Globus pallidus (tissue), 1 donor: Measurements from ENCODE around the gene UBC.
"Not testable (repeated sequence)": the region's sequence is repeated elsewhere in the genome, so short reads cannot be mapped to it uniquely, and the experiment has no call there.

ENCODE experiments used
- DNase-seq: peaks from one replicate; pipeline ENCODE4 v3.0.0-alpha.2; 2015; ENCODE audit warnings: low spot score

Gene UBC

GRCh38 chr12:124915239-124916236, 1.1 kb upstream of the UBC start:
- DNase-seq = peak; percentile 82

DNA sequence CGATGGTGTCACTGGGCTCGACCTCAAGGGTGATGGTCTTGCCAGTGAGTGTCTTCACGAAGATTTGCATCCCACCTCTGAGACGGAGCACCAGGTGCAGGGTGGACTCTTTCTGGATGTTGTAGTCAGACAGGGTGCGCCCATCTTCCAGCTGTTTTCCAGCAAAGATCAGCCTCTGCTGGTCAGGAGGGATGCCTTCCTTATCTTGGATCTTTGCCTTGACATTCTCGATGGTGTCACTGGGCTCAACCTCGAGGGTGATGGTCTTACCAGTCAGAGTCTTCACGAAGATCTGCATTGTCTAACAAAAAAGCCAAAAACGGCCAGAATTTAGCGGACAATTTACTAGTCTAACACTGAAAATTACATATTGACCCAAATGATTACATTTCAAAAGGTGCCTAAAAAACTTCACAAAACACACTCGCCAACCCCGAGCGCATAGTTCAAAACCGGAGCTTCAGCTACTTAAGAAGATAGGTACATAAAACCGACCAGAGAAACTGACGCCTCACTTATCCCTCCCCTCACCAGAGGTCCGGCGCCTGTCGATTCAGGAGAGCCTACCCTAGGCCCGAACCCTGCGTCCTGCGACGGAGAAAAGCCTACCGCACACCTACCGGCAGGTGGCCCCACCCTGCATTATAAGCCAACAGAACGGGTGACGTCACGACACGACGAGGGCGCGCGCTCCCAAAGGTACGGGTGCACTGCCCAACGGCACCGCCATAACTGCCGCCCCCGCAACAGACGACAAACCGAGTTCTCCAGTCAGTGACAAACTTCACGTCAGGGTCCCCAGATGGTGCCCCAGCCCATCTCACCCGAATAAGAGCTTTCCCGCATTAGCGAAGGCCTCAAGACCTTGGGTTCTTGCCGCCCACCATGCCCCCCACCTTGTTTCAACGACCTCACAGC, 717 bp downstream of the UBC start:
- peak; percentile 72 for DNase-seq

DNA sequence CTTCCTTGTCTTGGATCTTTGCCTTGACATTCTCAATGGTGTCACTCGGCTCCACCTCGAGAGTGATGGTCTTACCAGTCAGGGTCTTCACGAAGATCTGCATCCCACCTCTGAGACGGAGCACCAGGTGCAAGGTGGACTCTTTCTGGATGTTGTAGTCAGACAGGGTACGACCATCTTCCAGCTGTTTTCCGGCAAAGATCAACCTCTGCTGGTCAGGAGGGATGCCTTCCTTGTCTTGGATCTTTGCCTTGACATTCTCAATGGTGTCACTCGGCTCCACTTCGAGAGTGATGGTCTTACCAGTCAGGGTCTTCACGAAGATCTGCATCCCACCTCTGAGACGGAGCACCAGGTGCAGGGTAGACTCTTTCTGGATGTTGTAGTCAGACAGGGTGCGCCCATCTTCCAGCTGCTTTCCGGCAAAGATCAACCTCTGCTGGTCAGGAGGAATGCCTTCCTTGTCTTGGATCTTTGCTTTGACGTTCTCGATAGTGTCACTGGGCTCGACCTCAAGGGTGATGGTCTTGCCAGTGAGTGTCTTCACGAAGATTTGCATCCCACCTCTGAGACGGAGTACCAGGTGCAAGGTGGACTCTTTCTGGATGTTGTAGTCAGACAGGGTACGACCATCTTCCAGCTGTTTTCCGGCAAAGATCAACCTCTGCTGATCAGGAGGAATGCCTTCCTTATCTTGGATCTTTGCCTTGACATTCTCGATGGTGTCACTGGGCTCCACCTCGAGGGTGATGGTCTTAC, 1.7 kb downstream of the UBC start:
- not testable (repeated sequence) for DNase-seq

GRCh38 chr12:124911521-124911920, 2.9 kb downstream of the UBC start:
- not testable (repeated sequence) for DNase-seq

DNA sequence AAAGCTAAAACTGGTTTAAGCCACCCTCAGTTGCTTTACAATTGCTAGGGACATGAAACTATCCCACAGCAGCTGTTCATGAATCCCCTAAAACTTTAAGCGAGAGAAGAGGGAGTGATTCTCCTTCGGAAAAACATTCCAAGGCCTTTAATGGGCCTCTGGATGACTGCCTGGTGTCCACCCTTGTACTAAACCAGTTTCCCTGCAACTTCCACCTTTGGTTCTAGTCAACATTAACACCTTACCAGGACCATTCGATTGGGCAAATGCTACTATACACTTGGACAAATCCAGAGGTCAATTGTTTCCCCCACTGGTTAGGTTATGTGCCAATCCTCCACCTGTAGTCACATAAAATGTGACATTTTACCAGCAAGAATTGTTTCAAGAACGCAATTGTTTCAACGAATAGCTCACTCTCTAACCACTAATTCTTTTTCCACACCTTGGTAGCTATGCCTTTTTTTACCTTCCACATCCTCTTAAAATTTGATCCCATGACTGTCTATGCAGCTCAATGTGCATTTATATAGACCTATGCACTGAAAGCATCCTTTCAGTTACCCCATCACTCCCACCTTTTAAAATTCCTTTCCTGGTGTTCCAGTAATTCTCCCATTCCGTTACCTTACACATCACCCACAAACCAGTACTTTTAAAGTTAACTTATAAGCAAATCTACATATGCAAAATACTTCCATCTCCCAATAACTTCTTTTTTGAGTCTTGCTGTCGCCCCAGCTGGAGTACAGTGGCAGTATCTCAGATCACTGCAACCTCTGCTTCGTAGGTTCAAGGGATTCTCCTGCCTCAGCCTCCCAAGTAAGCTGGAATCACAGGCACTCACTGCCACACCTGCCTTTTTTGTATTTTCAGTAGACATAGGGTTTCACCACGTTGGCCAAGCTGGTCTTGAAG, 3.6 kb downstream of the UBC start:
- no peak for DNase-seq

DNA sequence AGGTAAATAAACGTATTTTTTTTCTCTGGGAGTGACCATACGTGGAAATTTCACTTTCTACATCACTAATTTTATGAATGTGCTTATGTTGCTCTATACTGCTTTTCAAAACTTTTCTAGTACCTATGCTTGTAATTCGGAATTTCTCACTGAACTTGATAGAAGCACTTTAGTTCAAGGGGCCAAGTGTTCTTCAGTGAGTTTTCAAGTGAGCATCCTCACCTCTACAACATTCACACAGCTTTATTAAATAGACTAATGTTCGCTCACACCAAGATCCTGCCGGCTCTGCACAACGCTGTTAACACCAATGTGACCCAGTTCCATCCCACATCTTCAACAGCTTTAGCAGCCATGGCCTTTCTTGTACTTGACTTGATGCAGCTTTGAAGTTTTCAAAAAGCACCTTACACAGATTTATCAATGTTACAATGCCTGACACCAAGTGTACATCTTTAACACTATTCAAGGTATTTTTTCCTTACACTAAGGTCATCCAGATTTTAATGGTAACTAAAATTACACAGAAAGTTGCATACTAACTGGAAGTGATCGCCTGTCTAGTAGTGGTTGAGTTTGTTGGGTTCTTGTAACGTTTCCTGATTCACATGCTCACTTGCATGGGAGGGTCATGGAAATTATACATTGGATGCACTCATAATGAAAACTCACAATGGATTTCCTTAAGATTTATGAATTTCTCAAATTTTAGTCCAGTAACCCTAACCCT, 4.5 kb downstream of the UBC start:
- DNase-seq = no peak

GRCh38 chr12:124906606-124907261, 7.7 kb downstream of the UBC start:
- DNase-seq = peak; percentile 91

- peak; percentile 84 for DNase-seq
Measured at GRCh38 chr12:124904306-124905098, 9.9 kb downstream of the UBC start.

DNA sequence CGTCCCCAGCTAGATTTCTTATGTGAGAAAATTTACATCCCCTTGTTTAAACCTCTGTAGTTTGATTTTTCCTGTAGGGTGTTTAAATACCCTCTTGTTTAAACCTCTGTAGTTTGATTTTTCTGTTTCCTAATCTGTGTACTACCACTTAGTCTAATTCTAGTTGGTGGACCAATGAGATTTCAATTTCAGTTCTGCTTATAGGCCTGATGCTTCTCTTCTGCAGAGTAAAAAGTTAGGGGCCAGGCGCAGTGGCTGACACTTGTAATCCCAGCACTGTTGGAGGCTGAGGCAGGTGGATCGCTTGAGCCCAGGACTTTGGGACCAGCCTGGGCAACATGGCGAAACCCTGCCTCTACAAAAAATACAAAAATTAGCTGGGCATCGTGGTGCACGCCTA, 11.5 kb downstream of the UBC start:
- DNase-seq = no peak

DNA sequence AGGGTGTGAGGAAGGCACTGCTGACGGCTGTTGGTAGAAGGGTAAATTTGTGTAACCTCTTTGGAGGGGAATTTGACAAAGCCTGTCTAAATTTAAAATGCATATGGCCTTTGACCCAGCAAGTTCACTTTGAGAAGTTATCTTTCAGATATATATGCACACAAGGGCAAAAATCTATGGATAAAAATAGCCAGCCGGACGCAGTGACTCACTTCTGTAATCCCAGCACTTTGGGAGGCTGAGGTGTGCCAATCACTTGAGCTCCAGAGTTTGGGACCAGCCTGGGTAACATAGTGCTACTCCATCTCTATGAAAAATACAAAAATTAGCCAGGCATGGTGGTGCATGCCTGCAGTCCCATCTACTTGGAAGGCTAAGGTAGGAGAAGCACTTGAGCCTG, 13.4 kb downstream of the UBC start:
- DNase-seq = no peak

GRCh38 chr12:124900345-124900795, 14.1 kb downstream of the UBC start:
- DNase-seq = not testable (repeated sequence)

DNA sequence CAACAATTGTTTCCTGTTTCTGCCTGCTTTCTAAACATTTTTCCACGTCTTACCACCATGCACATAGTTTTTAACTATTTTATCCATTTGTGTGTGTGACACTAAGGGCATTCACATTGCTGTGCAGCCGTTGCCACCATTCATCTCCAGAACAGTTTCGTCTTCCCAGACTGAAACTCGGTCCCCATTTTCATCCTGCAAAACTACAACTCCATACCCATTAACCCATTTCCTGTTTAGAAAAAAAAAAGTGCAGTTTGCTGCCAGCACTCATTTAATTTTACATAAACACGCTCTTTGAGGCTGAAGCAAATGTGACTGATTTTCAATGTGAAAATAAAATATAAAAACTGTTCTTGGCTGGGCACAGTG, 15.5 kb downstream of the UBC start:
- no peak for DNase-seq

- DNase-seq = no peak
Measured at GRCh38 chr12:124898200-124898922, 16.1 kb downstream of the UBC start.

DNA sequence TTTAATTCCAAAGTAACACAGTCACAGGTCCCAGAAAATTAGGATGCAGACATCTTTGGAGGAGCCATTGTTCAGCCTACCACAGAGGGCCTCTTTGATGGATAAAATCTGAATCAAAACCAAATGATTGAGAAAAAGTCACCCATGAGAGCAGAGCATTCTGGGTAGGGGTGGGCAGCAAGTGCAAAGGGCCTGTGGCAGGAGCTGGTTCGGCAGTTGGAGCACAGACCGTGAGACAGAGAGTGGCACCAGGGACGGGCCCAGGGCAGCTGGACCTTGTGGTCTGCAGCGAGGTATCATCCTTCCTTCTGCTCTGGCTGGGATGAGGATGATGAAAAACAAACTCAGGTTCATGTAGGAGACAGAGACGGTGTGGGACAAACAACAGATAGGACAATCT, 18.0 kb downstream of the UBC start:
- DNase-seq = no peak

DNA sequence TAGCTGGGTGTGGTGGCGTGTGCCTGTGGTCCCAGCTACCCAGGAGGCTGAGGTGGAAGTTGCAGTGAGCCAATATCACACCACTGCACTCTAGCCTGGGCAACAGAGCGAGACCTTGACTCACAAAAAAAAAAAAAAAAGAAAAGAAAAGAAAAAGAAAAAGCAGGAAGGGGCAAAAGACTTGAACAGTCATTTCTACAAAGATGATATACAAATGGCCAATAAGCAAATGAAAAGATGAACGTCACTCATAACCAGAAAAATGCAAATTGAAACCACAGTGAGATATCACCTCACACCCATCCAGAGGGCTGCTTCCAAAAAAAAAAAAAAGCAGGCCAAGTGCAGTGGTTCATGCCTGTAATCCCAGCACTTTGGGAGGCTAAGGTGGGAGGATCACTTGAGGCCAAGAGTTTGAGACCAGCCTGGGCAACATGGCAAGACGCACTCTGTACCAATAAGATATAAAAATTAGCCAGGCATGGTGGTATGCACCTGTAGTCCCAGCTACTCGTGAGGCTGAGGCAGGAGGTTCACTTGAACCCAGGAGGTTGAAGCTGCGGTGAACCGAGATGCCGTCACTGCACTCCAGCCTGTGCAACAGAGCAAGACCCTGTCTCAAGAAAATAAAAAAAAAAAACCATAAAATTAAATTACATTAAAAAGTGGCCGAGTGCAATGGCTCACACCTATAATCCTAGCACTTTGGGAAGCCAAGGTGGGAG, 20.5 kb downstream of the UBC start:
- no peak for DNase-seq

DNA sequence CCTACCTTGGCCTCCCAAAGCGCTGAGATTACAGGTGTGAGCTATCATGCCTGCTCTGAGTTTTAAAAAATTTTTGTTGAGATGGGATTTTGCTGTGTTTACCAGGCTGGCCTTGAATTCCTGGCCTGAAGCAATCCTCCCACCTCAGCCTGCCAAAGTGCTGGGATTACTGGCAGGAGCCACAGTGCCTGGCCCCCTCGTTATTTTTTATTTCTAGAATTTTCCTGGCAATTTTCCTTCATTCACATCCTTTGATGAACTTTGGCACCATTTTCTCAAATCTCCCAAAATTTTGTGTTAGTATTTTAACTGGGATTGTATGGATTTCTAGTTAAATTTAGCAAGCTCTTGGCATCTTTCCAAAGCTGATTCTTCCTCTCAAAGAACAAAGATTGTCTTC, 26.2 kb downstream of the UBC start:
- no peak for DNase-seq

- DNase-seq = not testable (repeated sequence)
Measured at GRCh38 chr12:124887766-124888165, 26.7 kb downstream of the UBC start.
